GM18508 (cell line): Measurements from ENCODE around the gene CDK16.

Experiments
- ATAC-seq: cut with Tn5 transposase; IDR thresholded peaks from one replicate; pipeline ENCODE4 v1.9.1; 2021; ENCODE audit warnings: moderate number of reproducible peaks; ENCODE audit not compliant: insufficient read depth, unreplicated experiment

CDK16 gene

DNA sequence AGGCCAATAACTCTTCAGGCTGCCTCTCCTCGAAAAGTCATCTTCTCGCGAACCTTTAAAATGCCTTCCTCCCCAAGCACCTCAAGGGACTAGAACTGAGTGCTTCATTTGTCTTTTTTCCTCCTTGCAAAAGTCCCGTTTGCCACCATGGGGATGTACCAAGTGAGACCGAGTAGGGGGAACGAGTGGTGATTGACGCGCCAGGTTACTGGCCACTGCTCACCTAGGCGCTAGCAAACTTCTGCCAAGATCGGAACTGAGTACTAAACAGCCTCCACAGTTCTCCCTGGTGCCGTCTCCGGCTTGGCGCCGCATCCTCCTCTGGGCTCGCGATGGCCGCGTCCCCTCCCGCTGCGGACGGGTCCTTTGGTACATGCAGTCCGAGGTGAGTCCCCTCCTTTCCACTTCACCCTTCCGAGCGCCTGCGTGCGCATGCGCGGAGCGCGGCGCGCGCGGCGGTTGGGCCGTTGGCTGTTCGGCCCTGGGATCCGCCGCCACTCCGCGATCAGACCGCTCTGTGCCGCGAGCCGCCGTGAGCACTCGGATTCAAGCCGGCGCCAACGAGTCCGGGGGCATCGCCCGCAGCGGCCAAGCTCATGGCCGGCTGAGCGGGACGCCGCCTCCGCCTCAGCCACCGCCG is at the start of gene CDK16:
Gene CDK16, plus strand, starts transcription at position 402 of the 640 bp plus-strand sequence. CDS start 4,877 bp downstream, outside the sequence.
- peak; percentile 18 for ATAC-seq

DNA sequence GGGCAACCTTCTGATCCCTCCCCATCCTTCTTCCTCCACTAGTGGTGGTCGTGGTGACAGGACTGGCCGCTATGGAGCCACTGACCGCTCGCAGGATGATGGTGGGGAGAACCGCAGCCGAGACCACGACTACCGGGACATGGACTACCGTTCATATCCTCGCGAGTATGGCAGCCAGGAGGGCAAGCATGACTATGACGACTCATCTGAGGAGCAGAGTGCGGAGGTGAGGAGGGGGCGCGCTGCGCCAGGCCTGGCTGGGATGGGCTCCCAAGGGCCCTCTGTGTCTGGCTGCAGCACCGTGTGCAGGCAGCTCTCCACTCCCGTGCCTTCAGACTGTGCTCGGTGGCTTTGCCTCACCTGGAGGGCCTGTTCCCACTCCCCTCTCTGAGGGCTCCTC is 49.2 kb upstream of the CDK16 start:
- no peak for ATAC-seq

DNA sequence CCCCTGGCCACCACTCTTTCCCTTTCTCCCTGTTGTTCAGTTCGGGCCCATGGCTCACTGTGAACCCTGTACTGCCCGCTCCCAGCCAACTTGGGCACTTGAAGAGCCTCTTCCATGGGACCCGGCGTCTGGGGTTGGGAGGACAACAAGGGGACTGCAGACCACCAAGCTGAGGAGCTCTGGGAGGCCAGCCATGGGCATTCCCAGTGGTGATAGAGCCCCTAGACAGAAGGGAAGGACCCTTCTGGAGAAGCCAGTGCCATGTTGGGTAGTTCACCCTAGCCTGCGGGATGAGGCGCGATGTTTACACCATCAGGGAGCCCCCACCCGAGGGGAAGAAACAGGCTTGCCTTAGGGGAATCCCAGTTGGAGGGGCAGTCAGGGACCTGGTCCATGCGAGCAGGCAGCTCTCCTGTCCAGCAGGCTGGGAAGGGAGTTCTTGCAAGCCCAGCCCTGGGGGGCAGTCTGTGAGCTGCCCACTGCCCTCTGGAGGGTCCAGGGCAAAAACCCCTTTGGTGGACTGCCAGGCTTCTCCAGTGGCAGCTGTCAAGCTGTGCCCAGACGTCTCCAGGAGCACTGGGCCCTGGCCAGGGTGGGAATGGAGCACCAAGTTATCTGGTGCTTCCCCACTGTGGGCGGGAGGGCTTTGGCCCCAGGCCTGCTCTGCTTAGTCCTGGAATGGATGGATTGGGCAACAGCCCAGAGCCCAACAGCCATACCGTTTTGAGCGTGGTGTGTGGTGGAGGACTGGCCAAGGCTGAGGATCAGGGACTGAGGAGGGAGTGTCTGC is 48.6 kb upstream of the CDK16 start:
- ATAC-seq, result no peak

DNA sequence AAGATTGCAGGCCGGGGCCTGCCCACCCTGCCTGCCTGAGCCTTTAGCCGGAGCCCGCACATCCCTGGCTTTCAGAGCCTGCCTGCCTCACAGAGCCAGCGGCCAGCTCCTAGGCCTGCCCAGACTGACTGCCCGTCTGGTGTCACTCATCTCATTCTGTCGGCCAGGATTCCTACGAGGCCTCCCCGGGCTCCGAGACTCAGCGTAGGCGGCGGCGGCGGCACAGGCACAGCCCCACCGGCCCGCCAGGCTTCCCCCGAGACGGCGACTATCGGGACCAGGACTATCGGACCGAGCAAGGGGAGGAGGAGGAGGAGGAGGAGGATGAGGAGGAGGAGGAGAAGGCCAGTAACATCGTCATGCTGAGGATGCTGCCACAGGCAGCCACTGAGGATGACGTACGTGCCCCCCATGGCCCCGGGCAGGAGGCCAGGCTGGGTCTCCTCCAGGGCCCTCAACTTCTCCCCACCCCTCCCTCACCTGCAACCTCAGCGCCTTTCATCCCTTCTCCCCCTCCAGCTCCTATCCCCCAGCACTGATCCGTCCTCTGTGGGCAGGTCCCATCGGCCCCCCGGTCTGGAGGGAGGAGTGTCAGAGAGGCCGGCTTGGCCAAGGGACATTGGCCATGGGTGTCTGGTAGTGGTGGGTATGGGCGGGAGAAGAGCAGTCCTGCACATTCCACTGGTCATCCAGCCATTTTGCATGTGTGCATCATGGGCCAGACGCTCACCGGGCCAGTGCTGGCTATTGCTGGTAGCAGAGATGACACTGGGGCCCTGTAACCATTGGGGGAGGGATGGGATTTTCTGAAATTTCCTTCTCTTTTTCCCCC is 47.4 kb upstream of the CDK16 start:
- no peak for ATAC-seq

DNA sequence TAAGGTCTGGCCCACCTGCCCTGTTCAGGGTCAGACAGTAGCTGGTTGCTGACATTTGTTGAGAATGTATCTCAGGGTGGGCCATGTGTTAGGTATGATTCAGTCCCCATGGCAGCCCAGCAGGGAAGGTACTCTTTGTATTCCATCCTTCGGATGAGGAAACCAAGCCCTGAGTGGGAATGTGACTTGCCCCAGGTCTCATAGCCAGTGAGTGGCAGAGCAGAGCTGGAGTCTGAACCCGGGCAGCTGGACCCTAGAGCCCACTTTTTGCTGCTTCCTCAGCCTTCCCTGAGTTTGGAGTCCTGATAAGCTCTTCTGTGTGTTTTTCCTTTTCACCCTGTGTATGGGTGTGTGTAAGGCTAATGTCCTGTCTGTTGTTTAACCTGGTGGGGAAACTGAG is 46.5 kb upstream of the CDK16 start:
- ATAC-seq, result no peak

DNA sequence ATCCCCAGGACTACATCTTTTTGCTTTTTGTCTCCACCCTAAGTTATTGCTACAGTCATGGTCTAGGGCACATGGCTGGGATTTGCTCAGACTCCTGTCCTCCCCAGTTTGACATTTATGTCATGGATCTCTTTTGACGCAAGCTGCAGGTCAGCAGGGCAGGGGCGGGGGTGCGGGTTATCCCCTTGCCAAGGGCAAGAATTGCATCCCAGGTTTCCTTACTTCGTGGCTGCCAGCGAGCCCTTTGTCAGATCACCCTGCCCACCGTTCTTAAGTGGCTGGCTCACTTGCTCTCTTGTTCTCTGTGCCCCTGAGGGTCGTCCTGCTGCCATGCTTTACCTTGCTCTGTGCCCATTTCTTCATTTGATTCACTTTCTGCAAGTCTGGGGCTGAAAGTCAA is 45.9 kb upstream of the CDK16 start:
- no peak for ATAC-seq

DNA sequence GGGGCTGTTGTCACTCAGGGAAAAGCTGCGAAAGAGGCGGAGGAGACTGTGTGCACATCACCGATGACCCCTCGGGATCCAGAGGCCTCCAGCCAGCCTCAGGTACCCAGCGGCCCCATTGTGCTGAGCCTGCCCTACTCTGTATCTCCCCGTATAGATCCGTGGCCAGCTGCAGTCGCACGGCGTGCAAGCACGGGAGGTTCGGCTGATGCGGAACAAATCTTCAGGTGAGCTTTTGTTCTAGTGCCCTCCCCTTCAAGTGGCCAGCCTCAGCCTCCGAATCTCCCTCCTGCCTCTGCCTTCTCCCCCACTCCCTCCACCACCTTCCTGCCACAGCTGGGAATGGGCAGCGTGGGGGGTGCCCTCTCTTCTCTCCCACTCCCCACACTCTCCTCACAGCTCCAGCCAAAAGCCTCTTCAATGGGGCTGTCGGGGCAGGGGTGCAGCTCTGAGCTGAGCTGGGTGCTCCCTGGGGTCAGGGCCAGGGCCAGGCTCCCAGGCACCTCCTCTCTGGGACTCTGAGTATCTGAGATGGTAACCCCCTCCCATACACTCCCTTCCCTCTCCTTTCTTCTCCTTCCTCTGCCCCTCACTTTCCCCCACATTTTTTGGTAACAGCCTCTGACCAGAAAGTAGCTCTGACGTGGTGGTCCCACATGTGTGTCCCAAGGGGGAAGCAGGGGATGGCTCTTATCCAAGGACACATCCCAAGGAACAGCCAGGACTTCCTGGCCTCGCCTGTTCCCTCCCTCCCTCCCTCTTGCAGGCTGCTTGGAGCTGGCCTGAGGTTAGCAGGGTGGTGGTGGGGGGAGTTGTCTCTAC is 45.3 kb upstream of the CDK16 start:
- ATAC-seq, result no peak

DNA sequence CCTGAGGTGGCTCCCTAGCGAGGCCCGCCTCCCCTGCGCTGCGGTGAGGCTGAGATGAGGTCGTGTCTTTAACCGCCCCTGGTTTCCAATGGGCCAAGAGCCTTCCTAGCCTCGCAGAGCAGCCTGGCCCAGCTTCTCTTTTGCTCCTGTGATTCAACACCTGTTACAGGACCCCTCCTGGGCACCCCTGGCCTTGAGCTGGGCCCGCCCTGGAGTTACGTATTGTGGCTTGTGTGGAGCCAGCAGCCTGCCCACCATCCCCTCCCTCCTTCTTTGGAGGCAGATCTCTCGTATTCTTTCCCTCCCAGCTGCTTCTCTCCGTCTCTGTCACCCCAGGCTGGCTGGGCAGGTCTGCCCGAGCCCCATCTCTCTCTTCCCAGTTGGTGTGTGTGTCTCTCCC is 44.1 kb upstream of the CDK16 start:
- ATAC-seq, result no peak

DNA sequence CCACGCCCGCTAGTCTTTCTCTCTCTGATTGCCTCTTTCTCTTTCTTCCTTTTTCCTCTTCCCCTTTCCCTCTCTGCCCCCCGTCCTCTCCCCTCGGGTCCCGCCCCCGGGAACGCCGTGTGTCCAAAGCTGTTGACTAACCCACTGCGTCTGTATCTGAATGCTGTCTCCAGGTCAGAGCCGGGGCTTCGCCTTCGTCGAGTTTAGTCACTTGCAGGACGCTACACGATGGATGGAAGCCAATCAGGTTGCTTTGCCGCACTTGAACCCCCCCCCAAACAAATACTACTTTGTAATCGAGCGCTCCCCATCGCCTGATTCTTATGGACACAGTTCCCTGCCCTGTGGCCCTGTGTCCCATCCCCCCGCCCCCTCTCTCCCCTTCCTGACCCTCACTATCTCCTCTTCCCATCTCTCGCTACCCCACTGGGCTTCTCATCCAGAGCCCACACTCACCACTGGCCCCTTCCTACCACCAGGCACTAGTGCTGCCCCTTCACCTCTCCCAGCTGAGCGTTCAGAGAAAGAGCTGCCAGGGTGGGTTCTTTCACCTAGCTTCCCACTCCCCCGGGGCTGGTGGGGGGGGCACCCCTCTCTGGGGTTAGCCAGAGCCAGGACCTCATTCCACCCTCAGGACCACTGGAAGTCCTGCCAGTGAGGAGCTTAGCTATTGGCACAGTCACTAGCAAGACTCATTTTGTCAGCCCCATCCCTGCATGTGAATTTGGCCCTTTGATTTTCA is 43.5 kb upstream of the CDK16 start:
- ATAC-seq, result no peak

DNA sequence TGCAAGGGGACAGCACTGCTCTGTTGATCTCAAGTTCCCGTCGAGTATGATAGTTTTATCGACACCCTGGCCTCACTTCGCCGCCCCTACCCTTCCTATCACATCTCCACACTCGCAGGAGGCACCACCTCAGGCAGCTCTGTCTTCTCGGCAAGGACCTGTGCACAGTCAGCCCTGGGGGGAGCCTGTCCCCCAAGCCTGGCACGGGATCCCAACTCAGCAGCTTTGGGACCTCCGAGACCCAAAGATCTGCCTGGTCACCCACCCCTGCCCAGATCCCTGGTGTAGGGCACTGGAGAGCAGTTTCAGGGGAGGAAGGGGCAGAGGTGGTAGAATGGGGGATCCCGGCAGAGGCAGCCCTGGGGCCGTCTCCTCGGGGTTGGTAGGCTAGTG is 42.9 kb upstream of the CDK16 start:
- ATAC-seq, result no peak

DNA sequence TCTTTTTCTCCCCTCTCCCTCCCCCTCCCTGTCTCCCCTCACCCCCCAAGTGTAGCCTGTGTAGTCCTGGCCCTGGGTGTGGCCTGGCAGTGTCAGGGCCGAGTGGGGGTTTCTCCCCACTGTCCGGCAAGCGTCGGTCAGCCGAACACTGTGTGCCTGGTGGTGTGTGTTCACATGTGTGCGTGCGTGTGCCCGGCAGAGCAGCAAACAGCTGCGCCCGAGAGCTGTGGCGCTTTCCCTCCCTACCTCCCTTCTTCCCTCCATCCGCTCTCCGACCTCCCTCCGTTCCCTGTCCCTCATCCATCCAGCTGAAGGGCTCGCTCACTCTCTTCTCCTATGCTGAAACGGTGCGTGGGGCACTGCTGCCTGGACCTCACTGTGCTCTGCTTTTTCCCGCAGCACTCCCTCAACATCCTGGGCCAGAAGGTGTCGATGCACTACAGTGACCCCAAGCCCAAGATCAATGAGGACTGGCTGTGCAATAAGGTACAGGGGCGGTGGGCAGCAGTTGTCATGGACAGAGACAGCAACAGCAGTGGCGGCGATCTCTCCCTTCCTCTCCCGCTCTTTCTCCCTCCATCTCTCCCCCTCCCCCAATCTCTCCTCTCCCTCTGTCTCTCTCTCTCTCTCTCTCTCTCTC is 42.3 kb upstream of the CDK16 start:
- ATAC-seq, result no peak

DNA sequence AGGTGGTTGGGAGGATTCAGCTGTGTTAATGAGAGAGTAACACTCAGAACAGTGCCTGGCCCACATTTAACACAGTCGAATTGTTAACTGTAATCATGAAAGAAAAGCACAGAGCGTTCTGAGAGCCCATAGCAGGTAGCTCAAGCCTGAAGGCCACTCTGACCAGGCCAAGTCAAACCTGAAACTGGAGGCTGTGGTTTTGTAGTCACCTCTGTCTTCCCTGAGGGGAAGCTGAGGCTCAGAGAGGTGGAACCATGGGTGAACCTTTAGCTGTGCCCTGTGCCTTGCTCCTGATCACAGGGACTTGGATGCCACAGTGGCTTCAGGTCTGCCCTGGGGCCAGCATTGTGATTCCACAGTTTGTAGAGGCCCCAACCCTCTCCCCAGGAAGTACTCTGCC is 41.4 kb upstream of the CDK16 start:
- no peak for ATAC-seq

DNA sequence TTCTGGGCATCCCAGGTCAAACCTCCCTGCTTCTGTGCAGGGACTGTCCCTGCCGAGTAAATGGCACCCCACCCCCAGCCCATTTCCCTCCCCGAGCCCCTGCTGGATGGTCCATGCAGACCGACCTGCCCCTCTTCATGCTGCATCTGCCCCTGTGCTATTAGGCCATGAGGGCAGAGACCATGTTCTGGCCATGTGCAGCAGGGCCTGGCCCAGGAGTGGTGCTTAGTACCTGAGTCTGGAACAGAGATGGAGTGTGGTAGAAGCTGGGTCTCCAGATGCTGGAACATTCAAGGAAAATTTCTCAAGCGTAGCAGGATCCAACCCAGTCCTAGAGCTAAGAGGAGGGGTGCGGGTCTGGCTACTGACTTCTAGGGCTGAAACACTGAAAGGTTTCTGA is 40.1 kb upstream of the CDK16 start:
- ATAC-seq, result no peak

DNA sequence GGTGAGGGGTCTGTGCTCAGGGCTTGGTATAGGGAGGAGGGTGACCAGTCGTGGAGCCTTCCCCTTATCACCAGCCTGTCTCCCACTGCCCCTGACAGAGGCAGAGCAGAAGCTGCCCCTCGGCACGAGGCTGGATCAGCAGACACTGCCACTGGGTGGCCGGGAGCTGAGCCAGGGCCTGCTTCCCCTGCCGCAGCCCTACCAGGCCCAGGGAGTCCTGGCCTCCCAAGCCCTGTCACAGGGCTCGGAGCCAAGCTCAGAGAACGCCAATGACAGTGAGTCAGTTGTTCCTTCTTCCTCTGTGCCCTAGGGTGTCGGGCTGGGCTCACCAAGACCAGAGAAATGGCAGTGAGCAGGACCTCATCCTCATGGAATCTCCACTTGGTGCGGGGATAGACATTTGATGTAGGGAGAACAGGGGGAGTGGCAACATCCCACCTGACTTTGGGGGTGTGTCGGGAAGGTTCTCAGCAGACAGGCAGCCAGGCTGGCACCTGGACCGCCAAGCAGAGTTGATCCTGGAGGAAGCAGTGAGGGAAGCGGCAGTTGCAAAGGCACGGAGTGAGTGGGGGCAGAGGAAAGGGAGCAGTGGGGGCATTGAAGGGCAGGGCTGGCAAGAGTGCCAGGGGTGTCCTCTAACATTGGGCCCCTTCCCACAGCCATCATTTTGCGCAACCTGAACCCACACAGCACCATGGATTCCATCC is 39.1 kb upstream of the CDK16 start:
- no peak for ATAC-seq

DNA sequence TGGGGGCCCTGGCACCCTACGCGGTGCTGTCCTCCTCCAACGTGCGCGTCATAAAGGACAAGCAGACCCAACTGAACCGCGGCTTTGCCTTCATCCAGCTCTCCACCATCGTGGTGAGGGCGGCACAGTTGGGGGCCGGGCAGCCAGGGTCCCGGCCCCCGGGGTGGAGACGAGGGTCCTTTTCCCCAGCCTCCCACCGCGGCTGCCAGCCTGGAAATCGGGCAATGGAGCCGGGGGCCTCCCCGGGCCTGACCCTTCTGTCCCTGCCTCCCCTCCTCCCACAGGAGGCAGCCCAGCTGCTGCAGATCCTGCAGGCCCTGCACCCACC is 38.6 kb upstream of the CDK16 start:
- no peak for ATAC-seq

DNA sequence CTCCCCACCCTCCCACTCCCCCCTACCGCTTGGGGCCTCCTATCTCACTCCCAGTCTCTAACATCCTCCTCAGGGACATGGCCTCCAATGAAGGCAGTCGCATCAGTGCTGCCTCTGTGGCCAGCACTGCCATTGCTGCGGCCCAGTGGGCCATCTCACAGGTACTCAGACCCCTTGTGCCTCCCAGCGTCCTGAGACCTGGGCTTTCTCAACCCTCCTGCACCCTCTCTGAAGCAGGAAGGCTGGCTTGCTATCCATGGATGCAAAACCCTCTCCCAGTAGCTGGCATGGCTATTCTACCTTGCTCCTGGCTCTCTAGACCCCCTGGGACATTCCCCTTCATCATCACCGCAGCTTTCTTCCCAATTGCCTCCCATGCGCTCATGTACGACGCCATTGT is 38.1 kb upstream of the CDK16 start:
- ATAC-seq, result no peak

DNA sequence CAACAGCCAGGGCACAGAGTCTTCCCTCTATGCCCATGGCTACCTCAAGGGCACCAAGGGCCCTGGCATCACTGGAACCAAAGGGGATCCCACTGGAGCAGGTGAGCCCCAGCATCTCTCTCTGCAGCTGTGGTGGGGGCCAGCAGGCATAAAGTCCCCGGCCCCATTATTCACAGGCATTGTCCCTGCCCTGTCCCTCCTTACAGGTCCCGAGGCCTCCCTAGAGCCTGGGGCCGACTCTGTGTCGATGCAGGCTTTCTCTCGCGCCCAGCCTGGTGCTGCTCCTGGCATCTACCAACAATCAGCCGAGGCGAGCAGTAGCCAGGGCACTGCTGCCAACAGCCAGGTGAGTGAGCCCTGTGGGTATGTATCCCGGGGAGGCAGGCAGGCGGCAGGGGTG is 37.2 kb upstream of the CDK16 start:
- ATAC-seq, result no peak

DNA sequence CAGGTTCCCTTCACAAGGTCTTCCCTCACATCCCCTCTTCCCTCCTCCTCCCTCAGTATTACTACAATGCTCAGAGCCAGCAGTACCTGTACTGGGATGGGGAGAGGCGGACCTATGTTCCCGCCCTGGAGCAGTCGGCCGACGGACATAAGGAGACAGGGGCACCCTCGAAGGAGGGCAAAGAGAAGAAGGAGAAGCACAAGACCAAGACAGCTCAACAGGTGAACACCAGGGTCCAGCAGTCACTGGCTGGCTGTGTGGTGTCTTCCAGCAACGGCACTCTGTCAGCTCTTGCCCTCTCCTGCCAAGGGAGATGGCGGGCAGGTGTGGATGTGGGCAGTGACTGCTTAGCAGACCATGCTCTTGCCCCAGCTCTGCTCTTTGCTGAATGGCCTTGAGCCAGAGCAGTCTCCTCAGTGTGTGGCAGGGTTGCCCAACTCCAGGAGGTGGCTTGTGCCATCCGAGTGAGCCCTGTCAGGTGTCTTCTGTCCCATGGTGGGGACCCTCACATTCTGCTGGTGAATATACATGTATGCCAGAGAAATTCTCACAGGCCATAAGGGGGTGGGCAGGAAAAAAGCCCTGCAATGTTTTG is 36.3 kb upstream of the CDK16 start:
- ATAC-seq, result no peak
